GM18502 (cell line): ENCODE results near the gene GAP43.
A peak's percentile ranks its signal among the peaks of the same experiment; 100 is the strongest.

Experiments
- ATAC-seq: cut with Tn5 transposase; IDR thresholded peaks from one replicate; pipeline ENCODE4 v1.9.1; 2021; ENCODE audit warnings: mild to moderate bottlenecking; ENCODE audit not compliant: unreplicated experiment, poor library complexity

Gene GAP43

GRCh38 chr3:115659253-115660220, 36.2 kb downstream of the GAP43 start:
- peak; percentile 21 for ATAC-seq

GRCh38 chr3:115660646-115661337, 37.5 kb downstream of the GAP43 start:
- no peak for ATAC-seq

DNA sequence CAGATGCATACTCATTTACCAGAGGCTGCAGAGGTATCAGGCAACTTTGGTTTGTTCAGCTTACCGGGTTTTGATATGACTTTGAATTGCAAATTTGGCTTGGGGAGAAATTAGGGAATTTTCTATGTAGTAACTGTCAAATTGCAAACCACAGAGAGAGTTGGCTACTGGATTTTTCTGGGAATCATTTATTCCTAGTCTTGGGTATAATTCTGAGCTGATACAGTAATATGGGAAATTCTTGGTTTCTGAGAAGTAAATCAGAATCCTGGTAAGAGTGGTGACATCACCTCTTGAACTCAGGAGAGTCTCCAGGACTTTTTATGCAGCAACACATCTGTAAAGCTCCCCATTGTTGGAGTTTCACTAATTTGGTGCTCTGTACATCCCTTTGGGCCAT, 39.0 kb downstream of the GAP43 start:
- no peak for ATAC-seq

DNA sequence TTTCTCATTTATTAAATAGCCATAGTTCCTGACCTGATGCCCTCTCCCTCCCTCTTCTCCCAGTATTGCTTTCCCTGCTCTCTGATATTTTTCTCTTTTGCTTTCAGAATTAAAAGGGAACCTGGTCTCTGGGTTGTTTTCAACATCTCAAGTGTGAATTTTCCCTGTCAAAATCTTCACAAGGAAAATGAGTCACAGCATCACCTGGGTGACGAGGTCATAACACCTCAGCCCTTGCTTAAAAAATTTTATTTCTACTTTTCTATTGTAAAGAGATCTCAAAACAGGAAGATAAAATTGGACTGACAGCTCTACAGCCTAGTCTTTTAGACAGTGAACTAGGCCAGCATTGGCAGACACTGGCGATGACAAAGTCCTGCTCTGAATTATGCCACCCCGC, 40.1 kb downstream of the GAP43 start:
- no peak for ATAC-seq

GRCh38 chr3:115666081-115666480, 42.8 kb downstream of the GAP43 start:
- no peak for ATAC-seq

- no peak for ATAC-seq
Observed at GRCh38 chr3:115666920-115667737, 43.8 kb downstream of the GAP43 start.

DNA sequence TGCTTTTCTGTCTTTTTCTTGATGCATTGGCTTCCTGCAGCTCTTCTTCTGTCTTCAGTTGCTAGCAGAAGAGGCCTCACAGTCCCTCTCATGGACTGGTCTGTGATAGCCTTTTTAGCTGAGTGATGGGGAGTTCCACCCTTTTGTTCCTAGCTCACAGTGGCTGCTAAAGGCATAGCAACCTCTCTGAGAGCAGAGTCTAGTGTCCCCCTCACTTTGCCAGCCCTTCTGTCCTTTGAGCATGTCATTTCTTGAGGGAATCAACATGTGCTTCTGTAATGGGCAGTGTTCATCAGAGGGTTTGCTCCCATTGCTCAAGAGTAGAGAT, 44.4 kb downstream of the GAP43 start:
- ATAC-seq = no peak

DNA sequence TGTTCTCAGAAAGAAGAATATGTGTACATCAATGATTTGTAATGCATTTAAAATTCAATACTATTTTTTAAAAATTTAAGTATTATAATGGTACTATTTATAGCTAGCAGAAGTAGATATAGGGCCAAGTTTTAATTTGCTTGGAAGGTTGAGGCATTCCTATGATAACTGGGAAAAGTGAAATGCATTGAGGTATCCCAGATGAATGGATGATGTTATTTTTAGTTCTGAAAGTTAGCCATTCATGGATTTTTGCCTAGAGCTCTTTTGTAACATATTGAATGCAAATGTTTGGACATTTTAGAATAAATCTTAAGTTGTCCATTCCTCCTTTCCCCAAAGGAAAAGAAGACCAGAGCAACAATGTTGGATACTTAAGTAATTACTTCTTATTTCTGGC, 47.6 kb downstream of the GAP43 start:
- no peak for ATAC-seq

DNA sequence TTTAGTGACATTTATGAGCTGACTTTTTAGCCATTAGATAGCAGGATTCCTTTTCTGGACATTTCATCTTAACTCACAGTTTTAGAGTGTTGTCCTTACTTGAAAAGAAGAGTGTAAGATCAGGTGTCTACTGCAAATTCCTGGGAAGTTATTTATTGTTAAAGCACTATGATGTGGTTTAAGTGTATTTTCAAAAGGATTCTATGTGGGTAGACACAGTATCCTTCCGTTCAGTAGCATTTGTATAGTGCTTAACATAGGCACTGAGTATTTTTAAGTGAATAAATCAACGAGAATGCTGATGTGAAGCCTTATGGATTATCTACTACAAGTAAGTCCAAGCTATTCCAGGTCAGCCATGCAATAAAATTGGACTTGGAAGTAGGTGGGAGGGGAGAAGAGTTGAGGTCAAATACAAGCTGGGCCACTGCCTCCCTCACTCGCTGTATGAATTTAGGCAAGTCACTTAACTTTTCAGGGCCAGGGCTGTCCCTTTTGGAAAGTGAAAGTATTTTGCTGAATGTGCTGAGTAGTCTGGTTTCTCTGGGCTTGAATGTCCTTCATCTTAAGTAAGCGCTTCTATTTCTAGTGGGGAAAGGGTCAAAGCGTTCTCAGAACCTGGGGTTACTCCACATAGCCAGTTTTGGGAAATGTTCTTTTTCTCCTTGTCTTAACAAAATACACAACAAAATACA, 48.6 kb downstream of the GAP43 start:
- no peak for ATAC-seq

- ATAC-seq = no peak
Observed at GRCh38 chr3:115673881-115674280, 50.6 kb downstream of the GAP43 start.

GRCh38 chr3:115676336-115676735, 53.0 kb downstream of the GAP43 start:
- ATAC-seq = no peak

GRCh38 chr3:115680803-115681345, 57.6 kb downstream of the GAP43 start:
- no peak for ATAC-seq

DNA sequence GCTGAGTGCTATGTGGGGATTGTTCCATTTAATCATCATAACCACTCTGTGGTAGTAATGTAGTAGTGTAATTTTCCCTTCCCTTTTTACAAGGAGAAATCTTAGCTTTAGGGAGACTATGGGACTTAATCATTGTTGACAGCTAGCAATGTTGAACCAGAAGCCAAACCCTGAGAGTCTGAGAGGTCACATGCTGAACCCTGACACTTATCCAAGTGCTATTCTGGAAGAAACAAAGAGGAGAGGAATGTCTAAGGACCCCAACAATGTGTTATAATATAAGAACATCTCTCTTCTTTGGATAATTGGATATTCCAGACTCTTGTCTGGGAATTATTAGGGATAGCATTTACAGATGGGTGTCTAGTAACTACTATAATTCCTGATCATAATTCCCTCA, 58.4 kb downstream of the GAP43 start:
- no peak for ATAC-seq

DNA sequence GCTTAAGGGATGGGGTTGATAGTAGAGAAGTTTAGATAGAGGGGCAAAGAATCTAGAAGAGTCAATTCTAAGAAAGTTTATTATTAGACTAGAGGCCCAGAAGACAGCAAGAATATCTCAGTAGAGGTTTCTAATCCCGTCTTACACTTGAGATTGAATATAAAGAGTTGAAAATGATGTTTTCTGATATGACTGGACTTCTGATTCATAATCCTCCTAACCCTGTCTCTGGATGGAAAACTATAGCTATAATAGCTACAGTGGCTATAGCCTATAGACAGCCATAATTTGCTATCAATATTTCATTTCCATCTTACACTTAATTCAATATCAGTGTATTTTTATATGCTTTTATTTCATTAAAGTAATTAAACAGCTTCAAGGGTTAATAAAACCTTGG, 60.0 kb downstream of the GAP43 start:
- no peak for ATAC-seq

GRCh38 chr3:115683773-115684172, 60.5 kb downstream of the GAP43 start:
- no peak for ATAC-seq

GRCh38 chr3:115685097-115685496, 61.8 kb downstream of the GAP43 start:
- no peak for ATAC-seq

GRCh38 chr3:115687721-115688120, 64.4 kb downstream of the GAP43 start:
- ATAC-seq = no peak

DNA sequence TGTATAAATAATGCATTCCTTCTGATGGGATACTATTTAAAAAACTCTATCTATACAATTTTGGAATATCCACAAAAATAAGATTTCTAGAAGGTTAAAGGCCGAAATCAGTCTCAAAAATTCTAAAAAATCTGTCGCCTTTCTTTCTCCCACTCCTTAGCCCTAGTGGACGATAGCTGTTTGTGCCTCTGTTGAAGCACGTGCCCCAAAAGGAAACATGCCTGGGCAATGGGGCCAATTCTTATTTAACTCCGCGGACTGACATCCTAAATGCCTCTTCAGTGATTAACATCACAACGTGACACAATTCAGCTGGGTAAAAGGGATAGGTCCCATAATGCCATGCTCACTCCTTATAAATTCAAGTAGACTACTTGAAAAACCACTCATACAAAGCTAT, 65.1 kb downstream of the GAP43 start:
- no peak for ATAC-seq

DNA sequence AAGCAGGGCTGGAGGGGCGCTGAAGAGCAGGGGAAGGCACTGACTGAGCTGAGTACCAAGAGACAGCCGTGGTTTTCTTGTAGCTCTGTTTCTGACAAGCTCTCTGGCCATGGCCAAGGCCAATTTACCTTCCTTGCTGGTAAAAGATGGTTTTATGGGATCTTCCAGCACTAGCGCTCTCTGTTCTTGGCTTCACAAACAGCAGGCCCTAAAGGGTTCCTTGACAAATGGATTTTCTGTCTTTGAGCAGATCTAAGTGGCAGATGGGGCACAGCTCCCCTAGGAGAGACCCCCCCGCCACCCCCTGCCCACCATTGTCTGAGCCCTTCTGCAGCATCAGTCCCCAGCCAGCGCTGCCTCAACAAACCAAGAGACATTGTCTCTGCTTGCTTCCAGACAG, 66.6 kb downstream of the GAP43 start:
- no peak for ATAC-seq

DNA sequence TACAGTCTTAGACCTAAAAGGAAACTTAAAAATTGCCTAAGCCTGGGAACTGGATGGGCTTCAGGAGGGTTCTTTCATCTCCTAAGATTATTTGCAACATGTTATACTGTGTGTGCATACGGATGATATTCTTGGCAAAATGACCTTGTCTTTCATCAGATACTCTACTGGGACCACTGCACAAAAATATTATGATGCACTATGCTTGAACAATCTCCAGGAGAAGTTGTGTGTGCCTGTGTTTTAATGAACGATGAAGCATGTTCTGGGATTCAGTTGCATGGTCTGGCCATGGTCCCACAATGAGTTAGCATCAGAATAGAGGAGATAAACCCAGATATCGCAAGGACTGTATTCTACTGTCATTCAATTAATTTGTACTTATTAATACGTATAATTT, 68.7 kb downstream of the GAP43 start:
- no peak for ATAC-seq
